Measurements from ENCODE around the gene ZNF385C. TPM values are rescaled to one million over a fixed set of nuclear protein-coding genes. Genes with fewer than 3 reads are reported as not detected.

Gene ZNF385C
- total and polyA plus RNA-seq, 2 of the 13 experiments (the other 11 are each of a cell fraction or from before 2014, with no cell fraction given), result 2.3 to 6.1 TPM

GRCh38 chr17:41989702-41990419 lies 108.4 kb downstream of the ZNF385C start (continued):
- TF ChIP-seq IRF2 (CRISPR knock-in tag; IDR thresholded peaks at IDR 0.05) (no peak), ZBTB38 (CRISPR knock-in tag; IDR thresholded peaks at IDR 0.05) (no peak), ATF7-NPFF (CRISPR knock-in tag; IDR thresholded peaks at IDR 0.05; ENCODE audit: low read depth) (no peak), ZNF777 (CRISPR knock-in tag; IDR thresholded peaks at IDR 0.05) (no peak), ZNF530 (CRISPR knock-in tag; IDR thresholded peaks at IDR 0.05; ENCODE audit: low read depth) (no peak), ZNF720 (CRISPR knock-in tag; IDR thresholded peaks at IDR 0.05) (no peak), ZMYM2 (CRISPR knock-in tag; IDR thresholded peaks at IDR 0.05) (no peak), HOXD1 (CRISPR knock-in tag; IDR thresholded peaks at IDR 0.05) (no peak), KAT2B (IDR thresholded peaks at IDR 0.05; ENCODE audit: borderline replicate concordance, low read depth, low read length) (no peak), TIGD3 (CRISPR knock-in tag; IDR thresholded peaks at IDR 0.05; ENCODE audit: borderline replicate concordance) (no peak), PHB2 (IDR thresholded peaks at IDR 0.05; ENCODE audit: partially characterized antibody) (no peak), PCBP2 (optimal IDR thresholded peaks at IDR 0.05; ENCODE audit: low read depth, low read length, poor library complexity, severe bottlenecking) (no peak), PREB (CRISPR knock-in tag; IDR thresholded peaks at IDR 0.05) (no peak), RXRA (CRISPR knock-in tag; IDR thresholded peaks at IDR 0.05) (peak; percentile 29; the same call in 1 of the 2 replicates), BORCS8-MEF2B (CRISPR knock-in tag; IDR thresholded peaks at IDR 0.05) (no peak), ZNF225 (CRISPR knock-in tag; IDR thresholded peaks at IDR 0.05) (no peak), ATAD3A (CRISPR knock-in tag; IDR thresholded peaks at IDR 0.05) (no peak), ZNF20 (CRISPR knock-in tag; IDR thresholded peaks at IDR 0.05) (no peak), SRSF4 (IDR thresholded peaks at IDR 0.05; ENCODE audit: low read depth, low read length, poor library complexity, severe bottlenecking) (no peak), FOXM1 (CRISPR knock-in tag; IDR thresholded peaks at IDR 0.05) (no peak)
- TF ChIP-seq, protein P1, sequence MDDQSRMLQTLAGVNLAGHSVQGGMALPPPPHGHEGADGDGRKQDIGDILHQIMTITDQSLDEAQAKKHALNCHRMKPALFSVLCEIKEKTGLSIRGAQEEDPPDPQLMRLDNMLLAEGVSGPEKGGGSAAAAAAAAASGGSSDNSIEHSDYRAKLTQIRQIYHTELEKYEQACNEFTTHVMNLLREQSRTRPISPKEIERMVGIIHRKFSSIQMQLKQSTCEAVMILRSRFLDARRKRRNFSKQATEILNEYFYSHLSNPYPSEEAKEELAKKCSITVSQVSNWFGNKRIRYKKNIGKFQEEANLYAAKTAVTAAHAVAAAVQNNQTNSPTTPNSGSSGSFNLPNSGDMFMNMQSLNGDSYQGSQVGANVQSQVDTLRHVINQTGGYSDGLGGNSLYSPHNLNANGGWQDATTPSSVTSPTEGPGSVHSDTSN (CRISPR knock-in tag; IDR thresholded peaks at IDR 0.05; ENCODE audit: borderline replicate concordance), result no peak
- TF ChIP-seq, protein P2, sequence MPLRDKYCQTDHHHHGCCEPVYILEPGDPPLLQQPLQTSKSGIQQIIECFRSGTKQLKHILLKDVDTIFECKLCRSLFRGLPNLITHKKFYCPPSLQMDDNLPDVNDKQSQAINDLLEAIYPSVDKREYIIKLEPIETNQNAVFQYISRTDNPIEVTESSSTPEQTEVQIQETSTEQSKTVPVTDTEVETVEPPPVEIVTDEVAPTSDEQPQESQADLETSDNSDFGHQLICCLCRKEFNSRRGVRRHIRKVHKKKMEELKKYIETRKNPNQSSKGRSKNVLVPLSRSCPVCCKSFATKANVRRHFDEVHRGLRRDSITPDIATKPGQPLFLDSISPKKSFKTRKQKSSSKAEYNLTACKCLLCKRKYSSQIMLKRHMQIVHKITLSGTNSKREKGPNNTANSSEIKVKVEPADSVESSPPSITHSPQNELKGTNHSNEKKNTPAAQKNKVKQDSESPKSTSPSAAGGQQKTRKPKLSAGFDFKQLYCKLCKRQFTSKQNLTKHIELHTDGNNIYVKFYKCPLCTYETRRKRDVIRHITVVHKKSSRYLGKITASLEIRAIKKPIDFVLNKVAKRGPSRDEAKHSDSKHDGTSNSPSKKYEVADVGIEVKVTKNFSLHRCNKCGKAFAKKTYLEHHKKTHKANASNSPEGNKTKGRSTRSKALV (CRISPR knock-in tag; IDR thresholded peaks at IDR 0.05), result no peak
